Activated CD4-positive, CD25-positive, alpha-beta regulatory T cell treated with anti-CD3 and anti-CD28 coated beads, Interleukin-2, amount 50 U/mL, for 24 hours (primary cell): ENCODE results near the gene LMAN1L.
"Not testable (repeated sequence)": the region's sequence is repeated elsewhere in the genome, so short reads cannot be mapped to it uniquely, and the experiment has no call there.

Experiments used
- ATAC-seq, 2 donors: fragments of 150-1000 bp; cut with Tn5 transposase; one replicate each; pipeline ENCODE4 v1.10.0; 2021; ENCODE audit warnings: mild to moderate bottlenecking in 1 of 2, moderate library complexity in 1 of 2

Gene LMAN1L

DNA sequence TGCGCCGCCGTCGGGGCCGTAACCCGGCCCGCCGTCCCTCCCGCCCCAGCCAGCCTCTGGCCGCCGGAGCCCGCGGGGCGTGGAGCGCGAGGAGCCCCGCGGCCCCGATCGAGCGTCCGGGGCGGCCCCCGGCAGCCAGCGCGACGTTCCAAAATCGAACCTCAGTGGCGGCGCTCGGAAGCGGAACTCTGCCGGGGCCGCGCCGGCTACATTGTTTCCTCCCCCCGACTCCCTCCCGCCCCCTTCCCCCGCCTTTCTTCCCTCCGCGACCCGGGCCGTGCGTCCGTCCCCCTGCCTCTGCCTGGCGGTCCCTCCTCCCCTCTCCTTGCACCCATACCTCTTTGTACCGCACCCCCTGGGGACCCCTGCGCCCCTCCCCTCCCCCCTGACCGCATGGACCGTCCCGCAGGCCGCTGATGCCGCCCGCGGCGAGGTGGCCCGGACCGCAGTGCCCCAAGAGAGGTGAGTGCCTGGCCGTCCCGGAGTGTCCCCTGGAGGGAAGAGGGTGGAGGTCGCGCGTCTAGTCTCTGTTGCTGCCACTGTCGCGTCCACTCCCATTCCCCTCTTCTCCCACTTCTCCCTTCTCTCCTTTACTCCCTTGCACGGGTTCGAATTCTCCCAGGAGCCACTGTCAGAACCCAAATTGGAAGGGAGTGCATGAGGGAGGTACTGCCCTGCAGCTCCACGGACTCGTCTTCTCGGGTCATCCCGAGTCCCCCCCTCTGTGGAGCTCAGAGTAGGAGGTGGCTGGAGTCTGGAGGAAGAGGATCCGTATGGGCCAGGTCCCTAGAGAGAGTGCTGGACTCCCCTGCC lies 30.2 kb upstream of the LMAN1L start:
- ATAC-seq, result peak; percentile 8 to 15

DNA sequence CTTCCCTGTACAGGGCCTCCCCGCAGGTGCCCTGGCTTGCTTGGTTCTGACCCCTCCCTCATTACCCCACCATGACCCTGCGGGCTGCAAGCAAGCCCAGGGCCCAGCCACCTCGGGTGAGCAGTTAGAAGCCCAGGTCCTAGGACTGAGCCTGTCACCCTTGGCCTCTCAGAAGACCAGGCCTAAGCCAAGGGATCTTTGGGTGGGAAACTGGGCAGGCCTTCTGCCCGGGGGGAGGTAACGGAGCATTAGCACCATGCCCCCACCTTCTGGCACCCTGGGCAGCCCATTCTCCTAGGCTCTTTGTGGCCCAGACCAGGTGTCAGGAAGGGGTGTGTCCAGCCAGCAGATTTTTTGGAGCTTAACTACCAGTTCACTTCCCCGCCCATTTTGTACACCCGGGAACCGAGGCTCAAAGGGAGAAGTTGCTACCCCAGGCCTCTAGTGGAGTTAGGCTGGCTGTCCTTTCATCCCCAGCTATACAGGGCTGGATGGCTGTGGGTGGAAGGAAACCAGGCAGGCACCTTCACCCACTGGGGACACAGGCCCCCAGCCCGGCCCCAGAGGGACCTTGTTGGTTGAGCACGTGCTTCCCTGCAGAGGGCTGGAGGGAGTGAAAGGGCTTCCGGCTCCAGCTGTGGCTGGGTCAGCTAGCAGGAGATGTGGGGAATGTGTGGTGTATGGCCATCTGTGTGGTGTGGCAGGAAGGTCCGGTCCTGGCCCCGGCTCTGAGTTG lies 29.4 kb upstream of the LMAN1L start:
- ATAC-seq, result no peak

GRCh38 chr15:74783808-74784175 lies 28.8 kb upstream of the LMAN1L start:
- no peak for ATAC-seq

GRCh38 chr15:74784426-74785193 lies 28.0 kb upstream of the LMAN1L start:
- no peak for ATAC-seq

GRCh38 chr15:74785194-74786032 lies 27.2 kb upstream of the LMAN1L start:
- ATAC-seq, result no peak

GRCh38 chr15:74786081-74786480 lies 26.6 kb upstream of the LMAN1L start:
- not testable (repeated sequence) for ATAC-seq

DNA sequence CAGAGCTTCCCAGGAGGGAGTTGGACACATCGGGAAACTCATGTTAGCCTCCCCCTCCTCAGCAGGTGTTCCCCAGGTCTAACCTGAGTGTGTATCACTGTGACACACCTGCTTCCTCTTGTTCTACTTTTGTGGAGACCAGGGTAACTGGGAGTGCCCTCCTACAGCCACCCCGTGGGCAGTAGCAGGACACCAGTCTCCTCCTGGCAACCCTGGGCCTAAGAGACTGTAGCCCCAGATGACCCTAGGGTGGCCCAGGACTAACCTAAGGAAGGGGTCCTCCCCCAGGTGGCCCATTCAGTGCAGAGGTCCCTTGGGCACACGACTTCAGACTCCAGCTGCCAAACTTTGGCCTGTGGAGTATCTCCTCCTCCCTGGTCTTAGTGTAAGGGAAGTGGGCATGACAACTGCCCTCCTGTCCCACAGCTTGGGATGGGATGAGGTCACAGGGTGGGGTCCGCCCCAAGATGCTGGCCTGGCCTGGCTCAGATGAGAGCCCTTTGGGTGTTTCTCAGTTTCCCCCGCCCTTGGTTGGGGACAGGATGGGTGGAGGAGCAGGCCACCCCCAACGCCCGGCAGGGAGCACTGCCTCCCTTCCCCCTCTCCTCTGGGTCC lies 26.0 kb upstream of the LMAN1L start:
- ATAC-seq, result no peak

DNA sequence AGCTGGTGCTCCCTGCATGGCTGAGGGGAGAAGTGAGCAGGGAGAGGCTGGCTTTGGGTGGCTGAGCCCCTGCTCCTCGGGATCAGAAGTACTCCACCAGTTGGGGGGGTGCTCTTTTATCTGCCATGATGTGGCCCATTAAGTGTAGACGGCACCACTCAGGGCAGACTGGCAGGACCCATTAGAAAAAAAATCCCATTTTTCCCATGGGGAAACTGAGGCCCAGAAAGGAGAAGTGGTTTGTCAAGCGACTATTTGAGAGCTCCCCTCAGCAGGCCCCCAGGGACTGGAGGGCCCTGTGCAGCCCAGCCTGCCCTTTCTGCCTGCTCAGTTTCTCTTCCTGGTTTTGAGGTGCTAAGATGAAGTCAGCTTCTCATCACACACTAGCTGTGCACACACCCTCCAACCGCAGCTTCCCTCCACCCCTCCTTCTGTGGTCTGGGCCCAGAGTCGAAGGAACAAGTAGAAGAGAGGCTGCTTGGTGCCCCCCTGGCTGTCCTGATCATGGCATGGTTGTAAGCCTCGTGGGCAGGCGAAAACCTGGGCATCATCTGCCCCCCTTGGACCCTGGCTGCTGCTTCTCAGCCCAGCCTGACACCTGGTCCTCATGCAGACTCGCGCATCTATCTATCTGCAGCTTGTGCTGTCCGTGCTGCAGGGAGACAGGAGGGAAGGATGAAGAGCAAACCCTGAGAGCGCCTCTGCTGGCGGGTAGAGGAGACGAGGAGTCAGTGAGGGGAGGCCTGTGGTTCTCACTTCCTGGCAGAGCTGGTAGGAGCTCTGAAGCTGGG lies 25.2 kb upstream of the LMAN1L start:
- peak; percentile 78 to 81 for ATAC-seq

DNA sequence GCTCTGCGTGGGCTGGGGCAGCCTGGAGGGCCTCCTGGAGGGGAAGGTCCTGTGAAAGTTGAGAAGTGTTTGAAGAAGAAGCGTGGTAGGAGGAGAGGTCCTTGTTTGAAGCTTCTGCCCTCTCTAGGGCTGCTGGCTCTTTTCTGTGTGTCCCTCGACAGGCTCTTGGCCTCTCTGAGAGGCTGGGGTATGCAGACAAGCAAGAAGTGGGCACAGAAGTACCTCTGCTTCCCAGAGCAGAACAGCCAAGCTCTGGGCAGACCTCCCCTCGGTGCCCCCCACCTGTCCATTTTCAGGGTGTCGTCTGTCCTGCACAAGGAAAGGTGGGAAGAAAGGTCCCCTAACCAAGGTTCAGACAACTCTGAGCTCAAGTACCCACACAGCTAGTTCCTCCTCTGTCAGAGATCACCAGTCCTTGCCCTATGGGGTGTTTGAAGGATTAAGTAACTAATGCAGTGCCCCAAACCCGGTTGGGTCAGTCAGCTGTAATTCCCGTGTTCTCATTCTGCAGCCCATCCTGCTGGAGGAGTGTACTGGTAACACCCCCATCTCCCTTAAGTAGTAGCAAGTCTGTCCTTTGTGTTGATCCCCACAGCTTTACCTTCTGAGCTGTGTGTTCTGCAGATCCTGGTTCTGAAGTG lies 24.5 kb upstream of the LMAN1L start:
- ATAC-seq, result no peak

DNA sequence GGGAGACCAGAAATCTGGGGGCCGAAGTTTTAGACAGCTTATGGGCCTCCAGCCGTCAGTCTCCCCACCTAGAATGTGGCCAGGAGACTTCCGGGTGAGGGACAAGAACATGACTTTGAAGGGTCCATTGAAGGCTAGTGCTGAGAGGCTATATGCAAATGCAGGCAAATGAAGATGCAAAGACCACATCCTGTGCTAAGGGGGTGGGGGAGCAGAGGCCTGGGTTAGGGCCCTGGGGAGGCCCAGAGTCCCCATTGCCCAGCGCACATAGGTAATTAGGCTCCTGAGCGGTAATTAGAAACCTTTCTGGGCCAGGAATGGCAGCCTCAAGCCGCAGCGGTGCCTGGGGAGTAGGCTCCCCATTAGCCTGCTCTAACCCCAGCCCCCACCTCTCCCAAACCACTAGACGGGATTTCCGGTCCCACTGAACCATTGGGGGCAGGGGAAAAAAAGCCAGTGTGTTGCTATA lies 23.9 kb upstream of the LMAN1L start:
- peak; percentile 5 to 6 for ATAC-seq

DNA sequence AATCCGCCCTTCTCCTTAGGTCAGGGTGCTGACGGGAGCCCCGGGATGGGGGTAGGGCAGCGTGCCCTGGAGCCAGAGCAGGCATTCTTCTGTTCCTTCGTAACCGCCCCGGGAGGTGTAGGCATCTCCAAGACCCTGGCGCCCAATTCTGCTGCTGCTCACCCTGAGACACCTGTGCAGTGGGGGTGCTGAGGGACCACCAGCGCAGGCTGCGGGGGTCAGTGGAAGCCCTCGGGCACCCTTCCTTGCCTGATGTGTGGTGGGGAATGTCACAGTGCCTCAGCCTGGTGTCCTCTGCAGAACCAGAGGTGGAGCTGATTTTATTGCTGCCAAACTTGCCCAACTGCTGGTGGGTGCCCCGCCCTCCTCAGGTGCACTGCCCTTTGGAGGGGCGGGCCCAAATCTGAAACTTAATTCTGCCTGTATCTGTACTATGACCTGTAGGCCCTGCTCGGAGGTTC lies 23.4 kb upstream of the LMAN1L start:
- no peak for ATAC-seq

GRCh38 chr15:74789741-74790079 lies 22.9 kb upstream of the LMAN1L start:
- ATAC-seq, result no peak

GRCh38 chr15:74790080-74790916 lies 22.3 kb upstream of the LMAN1L start:
- peak in 1 of 2 donors; percentile 9 for ATAC-seq

DNA sequence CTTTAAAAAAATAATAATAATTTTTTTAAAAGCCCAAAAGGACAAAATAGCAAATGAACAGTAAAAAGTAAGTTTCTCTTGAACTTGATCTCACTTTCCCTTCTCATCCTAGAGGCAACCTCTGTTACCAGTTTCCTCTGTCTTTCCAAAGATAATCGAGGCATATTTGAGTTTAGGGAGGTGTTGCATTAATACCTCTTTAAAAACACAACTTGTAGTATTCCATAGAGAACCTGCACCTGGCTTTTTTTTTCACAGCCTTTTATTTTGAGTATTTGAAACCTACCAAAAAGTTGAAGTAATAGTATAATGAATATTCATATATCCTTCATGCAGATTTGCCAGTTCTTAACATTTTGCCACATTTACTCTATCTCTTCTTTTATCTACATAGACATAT lies 21.6 kb upstream of the LMAN1L start:
- no peak for ATAC-seq

DNA sequence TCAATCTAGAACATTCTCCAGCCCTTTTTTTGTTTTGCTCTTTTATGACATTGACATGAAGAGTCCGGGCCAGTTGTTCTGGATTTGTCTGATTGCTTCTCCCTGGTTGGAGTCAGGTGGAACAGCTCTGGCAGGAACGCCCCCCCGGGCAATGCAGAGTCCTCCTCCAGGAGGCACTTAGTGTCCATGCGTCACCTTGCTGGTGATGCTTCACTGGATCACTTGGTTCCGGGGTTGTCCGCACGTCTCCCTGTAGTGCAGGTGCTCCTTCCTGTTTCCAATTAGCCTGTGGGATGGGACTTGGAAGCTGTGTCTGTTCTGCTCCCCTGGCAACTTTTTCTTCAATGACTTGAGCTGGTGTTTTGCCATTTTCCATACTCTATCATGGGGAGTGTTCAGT lies 21.0 kb upstream of the LMAN1L start:
- ATAC-seq, result no peak

DNA sequence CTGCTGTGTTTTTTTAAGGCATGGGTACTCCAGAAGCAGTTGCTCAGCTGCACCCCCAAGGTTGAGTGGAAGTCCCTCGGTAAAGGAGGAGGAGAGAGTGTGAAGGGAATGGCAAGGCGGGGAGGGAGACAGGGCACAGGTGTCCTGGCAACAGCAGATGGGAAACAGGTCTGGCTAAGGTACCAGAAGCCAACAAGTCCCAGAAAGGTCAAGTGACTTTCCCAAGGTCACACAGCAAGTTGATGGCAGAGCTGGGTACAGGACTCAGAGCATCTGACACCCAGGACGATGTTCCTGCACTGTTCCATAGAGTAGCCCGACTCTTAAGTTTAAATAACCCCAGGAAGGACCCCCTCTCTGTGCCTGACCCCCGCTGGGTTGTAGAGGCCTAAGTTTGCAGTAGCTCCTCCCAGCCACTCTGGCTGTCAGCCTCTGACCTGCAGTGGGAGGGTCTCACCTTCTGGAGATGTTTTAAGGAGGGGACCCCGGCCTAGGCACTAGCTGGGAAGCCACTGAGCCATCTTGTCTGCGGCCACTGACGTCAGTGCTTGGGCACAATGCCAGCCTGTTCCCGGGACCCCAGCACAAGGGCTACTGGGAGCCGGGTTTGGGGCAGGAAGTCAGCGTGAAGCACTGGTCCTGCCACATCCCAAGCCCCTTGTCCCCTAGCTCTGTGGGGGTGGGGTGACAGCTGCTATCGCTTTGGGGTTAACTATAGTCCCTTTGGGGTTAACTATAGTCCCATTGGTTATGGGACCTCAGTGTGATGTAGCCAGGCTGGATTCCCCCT lies 20.2 kb upstream of the LMAN1L start:
- no peak for ATAC-seq

DNA sequence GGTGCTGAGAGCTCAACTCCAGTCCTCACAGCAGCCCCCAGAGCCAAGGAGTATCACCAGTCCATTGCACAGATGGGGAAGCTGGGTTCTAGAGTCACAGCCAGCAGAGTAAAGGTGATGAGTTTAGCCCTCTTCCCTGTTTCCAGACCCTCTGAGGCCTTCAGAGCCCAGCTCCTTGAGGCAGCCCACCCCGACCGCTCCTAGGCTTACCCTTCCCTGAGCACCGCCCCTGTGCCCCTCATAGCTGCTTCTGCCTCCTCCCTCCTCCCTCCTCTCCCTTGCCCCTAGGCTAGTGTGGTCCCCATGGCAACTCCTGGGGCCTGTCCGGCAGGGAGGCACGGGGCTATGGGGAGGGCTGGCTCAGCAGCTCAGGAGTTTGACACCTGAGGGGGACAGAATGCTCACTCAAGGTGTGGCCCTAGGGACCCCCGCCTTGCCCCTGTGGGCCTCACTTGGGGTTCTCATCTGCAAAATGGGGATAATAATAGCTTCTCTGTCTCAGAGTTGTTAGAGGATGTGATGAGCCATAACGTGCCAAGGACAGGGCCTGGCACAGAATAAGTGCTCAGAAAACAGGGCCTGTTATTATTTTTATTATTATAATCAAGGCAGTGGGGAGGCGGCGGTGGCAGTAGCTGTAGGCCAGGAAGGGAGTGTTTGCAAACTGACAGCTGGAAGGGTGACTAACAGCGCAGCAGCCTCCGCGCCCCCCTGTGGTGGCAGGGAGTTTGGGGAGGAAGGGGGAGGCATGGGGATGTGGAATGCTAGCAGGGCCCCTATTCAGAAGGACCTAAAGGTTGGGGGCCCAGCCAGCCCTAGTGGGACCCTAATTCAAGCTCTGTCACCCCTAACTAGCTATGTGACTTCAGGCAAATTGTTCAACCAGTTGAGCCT lies 19.3 kb upstream of the LMAN1L start:
- ATAC-seq, result peak; percentile 39
